Activated CD4-positive, alpha-beta T cell treated with anti-CD3 and anti-CD28 coated beads for 36 hours (primary cell): ENCODE data around the gene CDA. TPM values are rescaled to one million over a fixed set of nuclear protein-coding genes. Genes with fewer than 3 reads are reported as not detected.

Experiments used
- ATAC-seq: fragments of 200-7000 bp; cut with Tn5 transposase; one replicate; pipeline ENCODE4 v1.10.0; 2021; ENCODE audit warnings: mild to moderate bottlenecking, moderate library complexity
- CTCF ChIA-PET: fragments of 350-600 bp; sonication (Branson Sonifier 250); formaldehyde crosslinking; loops from one replicate; lab custom pipeline; 2021; ENCODE audit warnings: antibody characterized with exemption; lab: Charles Lee
- POLR2A ChIA-PET: fragments of 350-600 bp; sonication (Branson Sonifier 250); formaldehyde crosslinking; loops from one replicate; lab custom pipeline; 2021; ENCODE audit warnings: antibody characterized with exemption, inconsistent platforms; lab: Charles Lee
- DNase-seq: peaks from one replicate; pipeline ENCODE4 v3.0.0-alpha.2; 2020
- H3K27ac Mint-ChIP-seq: one replicate; pipeline ENCODE4 v1.8.0; 2021; ENCODE audit warnings: mixed read lengths
- H3K27me3 Mint-ChIP-seq: one replicate; pipeline ENCODE4 v1.8.0; 2021; ENCODE audit warnings: mixed read lengths
- H3K36me3 Mint-ChIP-seq: one replicate; pipeline ENCODE4 v1.8.0; 2021; ENCODE audit warnings: low read depth, mixed read lengths
- H3K4me1 Mint-ChIP-seq: one replicate; pipeline ENCODE4 v1.8.0; 2021; ENCODE audit warnings: mixed read lengths
- H3K4me3 Mint-ChIP-seq: one replicate; pipeline ENCODE4 v1.8.0; 2021; ENCODE audit warnings: mild to moderate bottlenecking, moderate library complexity, mixed read lengths
- H3K9me3 Mint-ChIP-seq: one replicate; pipeline ENCODE4 v1.8.0; 2021; ENCODE audit warnings: low read depth, mixed read lengths
- intact Hi-C, 2 experiments: fragments of 100-400 bp; cut with DNase I in 1 of 2; cut with micrococcal nuclease in 1 of 2; formaldehyde crosslinking; loops; one replicate each; pipeline versions ENCODE4 v1.14.2 to v1.15.1; 2022 to 2024; cut with DNase I, micrococcal nuclease
- total RNA-seq, 2 experiments: library from RNA; stranded (reverse); gene quantifications; one replicate each; pipeline ENCODE4 v1.2.3, GENCODE V29; 2021

CDA gene
- total RNA-seq, 2 experiments from 2014 or later, result not detected

DNA sequence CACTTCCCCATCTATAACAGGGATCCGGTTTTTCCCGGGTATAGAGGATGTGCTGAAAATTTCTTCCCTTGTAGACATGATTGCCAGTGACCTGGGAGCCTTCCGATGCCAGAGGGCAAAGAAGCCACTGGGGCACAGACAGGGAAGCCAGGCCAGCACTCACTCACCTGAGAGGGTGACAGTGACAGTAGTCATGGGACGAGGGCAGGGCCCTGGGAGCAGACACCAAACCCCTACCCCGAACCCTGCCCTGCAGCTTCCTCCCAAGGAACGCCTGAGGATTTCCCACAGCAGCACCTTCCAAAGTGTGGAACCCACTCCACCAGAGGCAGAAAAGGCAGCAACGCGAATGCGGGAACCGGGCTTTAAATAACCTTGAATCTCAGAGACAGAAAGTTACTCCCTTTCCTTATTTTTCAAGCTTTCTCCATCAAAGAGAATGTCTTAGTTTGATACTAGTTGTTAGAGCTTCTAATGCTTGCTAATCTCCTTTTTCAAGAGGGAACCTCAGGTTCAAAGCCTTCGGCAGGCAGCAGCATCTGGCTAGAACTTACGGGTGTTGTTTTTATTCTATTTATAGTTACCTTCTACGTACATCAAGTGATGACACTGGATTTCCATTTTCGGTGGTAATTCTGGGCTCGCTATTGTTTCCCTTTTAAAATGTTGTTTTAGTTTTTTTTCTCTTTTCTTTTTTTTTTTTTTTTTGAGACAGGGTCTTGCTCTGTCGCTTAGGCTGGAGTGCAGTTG lies 69.4 kb downstream of the CDA start:
- ChIA-PET POLR2A (no interaction called here), CTCF (interaction anchor here (1.0 to 1.8 kb wide), 2 partner anchors 20 to 24 kb away, joined by 3 to 4 read pairs; no protein-coding TSS in a partner anchor)
- no peak for ATAC-seq
- Mint-ChIP-seq H3K27me3 (no peaks in the 10 kb centered on the region), H3K4me3 (no peak overlapping the region), H3K36me3 (peaks cover 53% of the 10 kb centered on the region), H3K27ac (peak overlapping the region; percentile 100), H3K9me3 (no peaks in the 10 kb centered on the region), H3K4me1 (peaks cover 35% of the 10 kb centered on the region)
- no peak for DNase-seq
- intact Hi-C loops, result no loop called here

DNA sequence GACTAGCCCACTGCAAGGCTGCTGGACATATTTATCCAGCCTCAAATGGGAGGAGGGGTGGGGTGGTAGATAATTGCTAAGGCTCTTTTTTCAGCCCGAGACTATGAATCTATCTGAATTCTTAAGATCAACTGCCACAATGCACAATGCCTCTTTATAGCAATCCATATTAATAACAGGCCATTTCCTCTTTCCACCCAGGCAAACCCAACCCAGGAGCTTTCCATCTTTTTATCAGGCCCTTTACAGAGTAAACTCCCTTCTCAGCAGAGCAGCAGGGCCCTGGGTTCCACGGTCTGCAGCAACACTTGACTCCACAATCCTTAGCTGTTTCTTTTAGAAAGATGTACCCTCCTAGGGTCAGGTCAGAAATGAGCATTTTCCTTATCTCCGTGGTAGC lies 71.5 kb downstream of the CDA start:
- H3K4me1 Mint-ChIP-seq, result peaks cover 35% of the 10 kb centered on the region
- H3K27me3 Mint-ChIP-seq, result no peaks in the 10 kb centered on the region

DNA sequence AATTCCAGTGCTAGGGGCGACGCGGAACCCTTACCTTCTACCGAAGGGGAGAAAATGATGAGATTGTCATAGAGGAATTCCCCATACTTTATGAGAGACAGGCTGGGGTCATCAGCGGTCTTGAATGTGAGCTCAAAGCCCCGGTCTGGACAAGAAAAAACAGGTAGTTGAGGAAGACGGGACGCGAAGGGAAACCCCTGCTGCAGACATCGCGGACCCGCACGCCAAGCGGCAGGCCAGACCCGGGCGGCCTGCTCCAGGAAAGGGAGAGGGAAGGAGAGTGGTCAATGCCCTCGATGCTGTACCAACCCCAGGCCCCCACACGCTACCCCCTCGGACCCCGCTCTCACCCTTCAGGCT lies 71.9 kb downstream of the CDA start:
- ChIA-PET POLR2A (interaction anchor here (0.5 kb wide), 1 partner anchor 158 kb away, joined by 4 read pairs; no protein-coding TSS in a partner anchor), CTCF (interaction anchor here (0.8 to 5.2 kb wide), 8 partner anchors 15 to 535 kb away, joined by 3 to 24 read pairs (median 4); partner anchors contain the start of gene PINK1)
- DNase-seq (peak; percentile 41), ATAC-seq (peak; percentile 1)
- peaks cover 35% of the 10 kb centered on the region for H3K4me1 Mint-ChIP-seq
- peaks cover 35% of the 10 kb centered on the region for H3K36me3 Mint-ChIP-seq
- H3K27me3 Mint-ChIP-seq, result no peaks in the 10 kb centered on the region
- H3K27ac Mint-ChIP-seq, result peak overlapping the region; percentile 100
- intact Hi-C loops, result loop anchor here (1.0 to 5.0 kb wide), 10 partner anchors 28 to 779 kb away; partner anchors contain the start of genes PINK1 (in 2 of the 2), EIF4G3 (in 1 of the 2), MUL1 (in 1 of the 2) and OTUD3 (in 1 of the 2)
- H3K9me3 Mint-ChIP-seq, result no peaks in the 10 kb centered on the region
- peak overlapping the region; percentile 91 for H3K4me3 Mint-ChIP-seq

More for the DNA sequence above, 71.5 kb downstream of the CDA start:
- H3K4me3 Mint-ChIP-seq, result peak overlapping the region; percentile 91
- ChIA-PET CTCF (interaction anchor here (1.0 to 5.2 kb wide), 5 partner anchors 15 to 29 kb away, joined by 3 to 24 read pairs (median 4); partner anchors contain the start of gene PINK1), POLR2A (no interaction called here)
- peak overlapping the region; percentile 100 for H3K27ac Mint-ChIP-seq
- H3K9me3 Mint-ChIP-seq, result no peaks in the 10 kb centered on the region
- intact Hi-C loops, result loop anchor here in 1 of 2 experiments (2.0 to 5.0 kb wide), 3 partner anchors 36 to 778 kb away; partner anchors contain the start of gene OTUD3
- DNase-seq (no peak), ATAC-seq (no peak)
- peaks cover 39% of the 10 kb centered on the region for H3K36me3 Mint-ChIP-seq

DNA sequence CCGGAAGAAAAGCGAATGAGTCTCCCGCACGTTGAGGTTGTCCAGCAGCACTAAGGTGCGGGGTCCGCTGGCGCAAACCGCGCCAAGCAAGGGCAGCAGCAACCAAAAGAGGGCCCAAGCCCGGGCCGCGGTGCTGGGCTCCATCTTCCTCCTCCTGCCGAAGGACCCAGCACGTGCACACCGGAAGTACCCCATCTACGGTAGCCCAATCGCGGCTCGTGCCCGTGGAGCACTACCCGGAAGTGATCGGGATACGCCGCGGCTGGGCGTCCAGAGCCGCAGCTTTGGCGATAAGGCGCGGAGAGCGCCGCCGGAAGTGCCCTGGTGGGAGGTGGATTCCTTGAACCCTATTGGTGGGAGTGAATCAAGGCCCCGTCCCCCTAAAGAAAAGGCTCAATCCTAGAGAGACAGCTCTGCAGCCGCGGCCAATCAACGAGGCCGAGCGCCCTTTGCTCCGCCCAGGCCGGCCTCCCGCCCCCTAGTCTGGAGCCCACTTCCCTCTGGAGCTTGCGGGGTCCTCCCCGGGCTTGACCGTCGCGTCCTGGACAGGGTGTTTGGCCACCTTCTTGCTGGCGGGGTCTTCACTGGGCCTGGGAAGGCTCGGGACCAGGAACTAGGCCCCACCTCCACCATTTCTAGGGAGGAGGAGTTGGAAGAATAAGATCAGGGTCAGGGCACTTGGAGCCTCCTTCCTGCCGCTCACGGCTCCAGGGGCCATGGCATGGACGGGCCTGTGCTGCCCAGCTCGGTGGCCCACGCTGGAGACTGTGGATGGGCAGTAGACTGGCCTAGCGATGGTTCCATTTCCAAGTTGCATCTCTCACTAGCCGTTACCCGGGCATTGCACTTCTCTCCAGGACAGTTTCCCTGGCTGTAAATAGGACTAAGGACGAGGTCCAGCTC lies 72.6 kb downstream of the CDA start, which contains the start of gene DDOST:
Gene DDOST (minus strand): TSS at position 163 of the 903 bp plus-strand sequence. CDS start 19 bp downstream, at position 144.
- Mint-ChIP-seq H3K4me3 (peak within 1 kb of the TSS; percentile 91), H3K4me1 (peaks cover 35% of the 10 kb centered on the region), H3K9me3 (no peaks in the 10 kb centered on the region), H3K27me3 (no peaks in the 10 kb centered on the region), H3K27ac (peak within 1 kb of the TSS; percentile 100), H3K36me3 (peaks cover 29% of the 10 kb centered on the region)
- peak; percentile 97 for ATAC-seq
- POLR2A ChIA-PET, result interaction anchor here (0.5 to 0.9 kb wide), 4 partner anchors 125 to 676 kb away, joined by 3 to 7 read pairs (median 4); partner anchors contain the start of gene HP1BP3
- CTCF ChIA-PET, result interaction anchor here (0.7 to 5.2 kb wide), 6 partner anchors 27 to 534 kb away, joined by 3 to 24 read pairs (median 4); partner anchors contain the start of gene PINK1
- intact Hi-C loops, result loop anchor here (1.0 to 5.0 kb wide), 10 partner anchors 28 to 779 kb away; partner anchors contain the start of genes PINK1 (in 2 of the 2), EIF4G3 (in 1 of the 2), MUL1 (in 1 of the 2) and OTUD3 (in 1 of the 2)
- DNase-seq, result peak; percentile 97

DNA sequence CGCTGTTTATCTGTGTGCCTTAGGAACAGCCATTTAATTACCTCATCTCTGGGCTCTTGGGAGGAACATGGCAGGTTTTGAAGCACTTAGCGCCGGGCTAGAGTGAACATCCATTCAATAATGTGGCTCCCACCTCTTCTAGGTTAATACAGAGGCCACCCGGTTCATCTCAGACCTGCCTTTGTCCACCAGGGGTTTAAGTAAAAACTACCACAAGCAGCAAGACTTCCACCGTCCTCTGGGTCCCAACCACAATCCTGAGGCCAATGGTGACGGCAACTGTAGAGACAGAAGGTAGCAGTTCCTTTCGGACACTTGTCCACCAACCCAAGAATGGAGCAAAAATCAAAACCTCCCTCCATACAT lies 73.2 kb downstream of the CDA start:
- Mint-ChIP-seq H3K36me3 (peaks cover 23% of the 10 kb centered on the region), H3K27me3 (no peaks in the 10 kb centered on the region), H3K9me3 (no peaks in the 10 kb centered on the region), H3K4me3 (peak overlapping the region; percentile 91), H3K4me1 (peaks cover 38% of the 10 kb centered on the region), H3K27ac (peak overlapping the region; percentile 100)
- POLR2A ChIA-PET, result interaction anchor here (0.6 to 0.9 kb wide), 2 partner anchors 125 to 676 kb away, joined by 3 to 4 read pairs; partner anchors contain the start of gene HP1BP3
- intact Hi-C loops, result loop anchor here in 1 of 2 experiments (5.0 kb wide), 1 partner anchor 780 kb away; the partner anchor contains the start of gene OTUD3
- DNase-seq (no peak), ATAC-seq (no peak)
- CTCF ChIA-PET, result interaction anchor here (0.7 to 5.2 kb wide), 5 partner anchors 28 to 534 kb away, joined by 4 to 24 read pairs (median 4); partner anchors contain the start of gene PINK1

DNA sequence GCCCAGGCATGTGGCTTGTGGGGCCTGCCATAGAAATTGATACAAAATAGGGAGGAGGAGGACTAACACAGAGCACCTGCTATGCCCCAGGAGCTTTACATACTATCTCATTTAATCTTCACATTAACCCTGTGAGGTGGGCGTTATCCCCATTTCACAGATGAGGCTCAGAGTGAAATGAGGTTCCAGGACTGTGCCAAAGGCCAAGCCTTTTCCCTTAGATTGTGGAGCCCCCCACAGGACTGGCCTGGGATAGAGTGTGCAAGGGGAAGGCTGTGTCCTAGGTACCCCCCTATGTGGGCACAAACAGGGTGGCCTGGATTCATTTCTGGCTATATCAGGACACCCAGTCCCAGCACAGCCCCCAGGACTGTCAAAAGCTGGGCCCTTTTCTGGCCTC lies 74.5 kb downstream of the CDA start:
- intact Hi-C loops, result loop anchor here in 1 of 2 experiments (5.0 kb wide), 1 partner anchor 781 kb away; the partner anchor contains the start of gene OTUD3
- POLR2A ChIA-PET, result interaction anchor here (1.0 kb wide), 1 partner anchor 16 kb away, joined by 3 read pairs; no protein-coding TSS in a partner anchor
- Mint-ChIP-seq H3K27ac (no peak overlapping the region), H3K4me3 (no peak overlapping the region), H3K9me3 (no peaks in the 10 kb centered on the region), H3K4me1 (peaks cover 32% of the 10 kb centered on the region), H3K36me3 (peaks cover 17% of the 10 kb centered on the region), H3K27me3 (no peaks in the 10 kb centered on the region)
- ATAC-seq, result no peak
- DNase-seq, result no peak
- CTCF ChIA-PET, result interaction anchor here (5.2 kb wide), 1 partner anchor 29 kb away, joined by 24 read pairs; the partner anchor contains the start of gene PINK1

DNA sequence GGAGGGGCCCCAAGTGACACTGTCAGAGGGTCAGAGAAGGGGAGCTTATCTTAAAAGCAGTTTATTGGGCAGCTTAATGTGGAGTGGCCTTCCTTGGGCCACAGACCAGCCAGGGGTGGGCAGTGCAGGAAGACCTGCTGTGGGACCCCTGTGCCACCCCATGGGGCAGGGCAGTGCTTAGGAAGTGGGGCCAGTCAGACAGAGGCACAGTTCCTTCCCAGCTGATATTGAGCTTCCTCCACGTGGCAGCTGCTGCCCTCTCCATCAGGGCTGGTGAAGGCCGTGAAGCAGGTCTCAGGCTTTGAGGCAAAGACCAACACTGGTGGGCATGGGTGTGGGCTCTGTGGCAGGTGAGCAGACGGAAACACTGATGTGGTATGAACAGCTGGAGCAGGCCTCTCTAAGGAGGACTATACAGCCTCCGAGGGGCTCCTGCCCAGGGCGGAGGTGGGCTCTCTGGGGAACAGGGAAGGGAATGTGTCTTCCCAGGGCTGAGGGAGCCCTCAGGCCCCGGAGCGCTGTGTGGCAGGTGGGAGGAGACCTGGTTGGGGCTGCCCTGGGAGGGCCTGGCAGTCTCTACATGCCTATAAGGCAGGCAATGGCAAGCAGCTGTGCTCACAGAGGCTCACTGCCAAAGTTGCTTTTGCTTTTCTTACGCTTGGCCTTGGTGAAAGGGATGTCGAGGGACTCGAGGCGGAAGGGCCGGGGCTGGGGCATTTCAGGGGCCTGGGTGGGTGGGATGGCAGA lies 75.2 kb downstream of the CDA start:
- intact Hi-C loops, result loop anchor here in 1 of 2 experiments (5.0 kb wide), 1 partner anchor 782 kb away; the partner anchor contains the start of gene OTUD3
- ChIA-PET CTCF (interaction anchor here (5.2 kb wide), 1 partner anchor 30 kb away, joined by 24 read pairs; the partner anchor contains the start of gene PINK1), POLR2A (no interaction called here)
- Mint-ChIP-seq H3K27ac (no peak overlapping the region), H3K4me3 (no peak overlapping the region), H3K36me3 (peaks cover 16% of the 10 kb centered on the region), H3K4me1 (peaks cover 24% of the 10 kb centered on the region), H3K27me3 (no peaks in the 10 kb centered on the region), H3K9me3 (no peaks in the 10 kb centered on the region)
- DNase-seq (no peak), ATAC-seq (no peak)

DNA sequence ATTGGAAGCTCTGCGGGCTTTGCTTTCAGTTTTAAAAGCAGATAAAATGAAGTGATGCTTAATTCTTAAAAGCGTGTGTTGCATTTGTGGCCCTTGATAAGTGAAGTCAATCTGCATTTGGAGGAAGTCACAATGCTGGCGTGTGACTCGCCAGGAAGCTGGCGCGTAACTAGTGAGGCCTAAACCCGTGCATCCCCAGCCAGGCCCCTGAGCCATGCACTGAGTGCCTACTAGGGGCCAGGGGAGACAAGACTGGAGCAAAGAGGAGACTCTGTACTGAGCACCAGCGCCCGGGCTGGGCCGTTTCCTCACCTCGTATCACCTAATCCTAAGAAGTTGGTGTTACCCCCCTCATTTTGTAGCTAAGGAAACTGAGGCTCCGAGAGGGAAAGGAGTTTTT lies 76.8 kb downstream of the CDA start:
- Mint-ChIP-seq H3K27ac (no peak overlapping the region), H3K4me1 (peaks cover 14% of the 10 kb centered on the region), H3K9me3 (no peaks in the 10 kb centered on the region), H3K4me3 (no peak overlapping the region), H3K27me3 (no peaks in the 10 kb centered on the region), H3K36me3 (peaks cover 4% of the 10 kb centered on the region)
- ATAC-seq (no peak), DNase-seq (peak; percentile 39)
- CTCF ChIA-PET, result interaction anchor here (1.6 kb wide), 1 partner anchor 35 kb away, joined by 3 read pairs; no protein-coding TSS in a partner anchor
- POLR2A ChIA-PET, result no interaction called here
- intact Hi-C loops, result no loop called here

DNA sequence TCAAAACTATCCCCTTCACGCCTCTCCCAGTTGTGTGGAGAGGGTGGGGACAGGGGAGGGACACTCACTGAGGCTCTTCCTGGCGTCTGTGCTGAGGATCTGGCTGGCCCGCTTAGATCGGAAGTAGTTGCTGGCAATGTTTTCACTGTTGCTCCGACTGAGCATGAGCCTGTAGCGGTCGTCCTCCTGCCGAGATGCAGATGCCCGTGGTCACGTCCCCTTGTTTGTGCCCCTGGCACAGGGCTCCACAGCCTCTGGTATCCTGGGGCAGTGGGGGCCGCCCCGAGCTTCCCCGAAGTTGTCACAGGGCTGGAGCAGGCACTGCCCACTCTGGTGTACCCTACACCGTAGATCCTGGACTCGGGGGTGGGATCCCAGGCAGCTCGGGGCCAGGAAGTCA lies 77.2 kb downstream of the CDA start:
- no peak overlapping the region for H3K4me3 Mint-ChIP-seq
- H3K4me1 Mint-ChIP-seq, result peaks cover 14% of the 10 kb centered on the region
- intact Hi-C loops, result no loop called here
- H3K9me3 Mint-ChIP-seq, result no peaks in the 10 kb centered on the region
- DNase-seq (no peak), ATAC-seq (no peak)
- CTCF ChIA-PET, result interaction anchor here (0.9 to 1.6 kb wide), 4 partner anchors 31 to 62 kb away, joined by 3 to 6 read pairs (median 4); partner anchors contain the start of gene PINK1
- no peak overlapping the region for H3K27ac Mint-ChIP-seq
- H3K27me3 Mint-ChIP-seq, result no peaks in the 10 kb centered on the region
- POLR2A ChIA-PET, result no interaction called here
- peaks cover 1% of the 10 kb centered on the region for H3K36me3 Mint-ChIP-seq

DNA sequence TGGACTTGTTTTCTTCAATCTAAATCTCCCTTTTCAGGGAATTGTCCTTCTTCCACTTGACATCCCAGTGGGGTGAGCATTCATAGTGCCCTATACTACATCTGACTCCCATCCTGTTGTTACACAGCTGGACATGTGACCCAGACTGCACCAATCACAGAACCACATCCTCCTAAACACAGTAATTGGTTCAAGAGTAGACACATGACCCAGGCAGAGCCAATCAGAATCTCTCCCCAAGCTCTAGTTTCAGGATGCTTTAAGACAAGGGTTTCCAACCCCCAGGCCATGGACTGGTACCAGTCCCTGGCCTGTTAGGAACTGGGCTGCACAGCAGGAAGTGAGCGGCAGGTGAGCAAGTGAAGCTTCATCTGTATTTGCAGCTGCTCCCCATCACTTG lies 77.9 kb downstream of the CDA start:
- no peaks in the 10 kb centered on the region for H3K27me3 Mint-ChIP-seq
- no peak overlapping the region for H3K4me3 Mint-ChIP-seq
- intact Hi-C loops, result no loop called here
- no peaks in the 10 kb centered on the region for H3K9me3 Mint-ChIP-seq
- ChIA-PET CTCF (interaction anchor here (0.5 to 1.6 kb wide), 6 partner anchors 9 to 783 kb away, joined by 3 to 6 read pairs (median 4); partner anchors contain the start of gene PINK1), POLR2A (no interaction called here)
- H3K36me3 Mint-ChIP-seq, result no peaks in the 10 kb centered on the region
- H3K27ac Mint-ChIP-seq, result no peak overlapping the region
- H3K4me1 Mint-ChIP-seq, result peaks cover 13% of the 10 kb centered on the region
- DNase-seq, result peak; percentile 51
- ATAC-seq, result peak; percentile 97
